GM19395 (cell line): Measurements from ENCODE around the gene IVD.

ENCODE experiments used
- ATAC-seq: cut with Tn5 transposase; IDR thresholded peaks from one replicate; pipeline ENCODE4 v1.9.1; 2021; ENCODE audit warnings: mild to moderate bottlenecking, moderate library complexity; ENCODE audit not compliant: unreplicated experiment

IVD gene

DNA sequence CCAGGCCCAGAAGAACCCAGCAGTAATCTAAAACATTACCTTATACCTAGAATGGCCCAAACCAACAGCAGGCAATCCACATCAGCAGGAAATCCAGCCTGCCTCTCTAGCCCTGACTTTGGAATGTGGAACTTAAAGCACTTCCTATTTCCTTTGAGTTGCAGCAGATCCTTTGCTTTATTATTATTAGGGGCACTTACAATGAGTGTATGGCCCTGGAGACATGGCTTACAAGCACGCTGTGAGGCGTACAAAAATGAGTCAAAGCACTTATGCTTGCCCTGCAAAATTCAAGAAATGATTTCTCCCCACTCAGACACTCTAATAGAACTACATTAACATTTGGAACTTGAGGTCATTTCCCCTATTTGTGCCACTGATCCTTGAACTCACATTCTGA is 32.6 kb upstream of the IVD start:
- ATAC-seq, result no peak

DNA sequence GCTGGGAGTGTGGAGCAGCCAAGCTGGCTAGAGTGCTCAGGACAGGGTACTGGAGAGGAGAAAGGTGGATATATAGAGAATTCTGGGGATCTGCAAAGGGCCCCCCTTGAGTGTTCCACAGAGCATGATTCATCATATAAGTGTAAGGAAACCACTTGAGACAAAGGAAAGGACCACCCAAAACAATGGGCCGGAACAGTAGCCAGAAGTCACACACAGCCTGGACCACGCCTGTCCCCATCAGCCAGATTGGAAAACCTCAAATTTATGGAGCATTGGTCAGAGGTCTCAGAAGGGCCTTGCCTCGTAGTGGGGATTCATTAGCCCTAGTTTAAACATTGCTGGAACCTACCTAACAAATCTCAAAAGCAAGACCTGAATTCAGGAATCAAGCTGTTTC is 28.0 kb upstream of the IVD start:
- no peak for ATAC-seq

DNA sequence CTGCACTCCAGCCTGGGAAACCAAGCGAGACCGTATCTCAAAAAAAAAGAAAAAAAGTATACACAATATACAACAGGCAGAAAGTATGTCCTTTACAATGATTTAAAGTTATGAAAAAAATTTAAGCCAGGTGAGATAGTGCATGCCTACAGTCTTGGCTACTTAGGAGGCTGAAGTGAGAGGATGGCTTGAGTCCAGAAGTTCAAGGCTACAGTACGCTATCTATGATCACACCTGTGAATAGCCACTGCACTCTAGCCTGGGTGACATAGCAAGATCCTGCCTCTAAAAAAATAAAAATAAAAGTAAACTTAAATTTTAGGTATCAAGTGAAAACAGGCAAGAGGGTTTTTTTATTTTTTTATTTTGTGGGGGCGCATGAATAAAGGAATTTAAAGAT is 26.2 kb upstream of the IVD start:
- no peak for ATAC-seq

DNA sequence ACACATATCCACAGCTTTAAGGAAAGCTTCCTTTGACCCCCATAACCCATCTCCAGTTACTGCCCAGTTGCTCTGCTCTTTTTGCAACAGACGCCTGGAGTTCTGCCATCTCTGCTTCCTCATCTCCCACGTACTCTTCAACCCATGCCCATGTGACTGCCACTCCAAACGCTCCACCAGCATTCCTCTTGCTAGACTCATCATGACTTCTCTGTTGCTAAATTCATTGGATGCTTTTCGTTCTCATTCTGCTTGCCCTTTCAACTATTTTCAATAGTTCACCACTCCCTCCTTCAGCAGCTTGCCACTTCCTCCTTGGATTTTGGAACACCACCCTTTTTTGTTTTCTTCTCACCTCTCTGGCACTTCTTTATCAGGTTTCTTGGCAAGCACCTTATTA is 25.7 kb upstream of the IVD start:
- ATAC-seq, result no peak

DNA sequence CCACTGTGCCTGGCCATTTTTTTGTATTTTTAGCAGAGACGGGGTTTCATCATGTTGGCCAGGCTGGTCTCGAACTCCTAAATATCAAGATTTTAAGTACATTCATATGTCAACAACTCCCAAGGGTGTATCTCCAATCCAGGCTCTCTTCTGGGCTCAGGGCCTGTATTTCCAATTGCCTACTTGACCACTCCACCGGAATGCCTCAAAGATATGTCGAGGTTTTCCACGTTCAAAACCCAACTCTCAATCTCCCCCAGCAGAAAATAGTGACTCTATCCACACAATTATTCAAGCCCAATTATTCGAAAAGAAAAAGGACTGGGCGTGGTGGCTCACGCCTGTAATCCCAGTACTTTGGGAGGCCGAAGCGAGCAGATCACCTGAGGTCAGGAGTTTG is 25.0 kb upstream of the IVD start:
- no peak for ATAC-seq

DNA sequence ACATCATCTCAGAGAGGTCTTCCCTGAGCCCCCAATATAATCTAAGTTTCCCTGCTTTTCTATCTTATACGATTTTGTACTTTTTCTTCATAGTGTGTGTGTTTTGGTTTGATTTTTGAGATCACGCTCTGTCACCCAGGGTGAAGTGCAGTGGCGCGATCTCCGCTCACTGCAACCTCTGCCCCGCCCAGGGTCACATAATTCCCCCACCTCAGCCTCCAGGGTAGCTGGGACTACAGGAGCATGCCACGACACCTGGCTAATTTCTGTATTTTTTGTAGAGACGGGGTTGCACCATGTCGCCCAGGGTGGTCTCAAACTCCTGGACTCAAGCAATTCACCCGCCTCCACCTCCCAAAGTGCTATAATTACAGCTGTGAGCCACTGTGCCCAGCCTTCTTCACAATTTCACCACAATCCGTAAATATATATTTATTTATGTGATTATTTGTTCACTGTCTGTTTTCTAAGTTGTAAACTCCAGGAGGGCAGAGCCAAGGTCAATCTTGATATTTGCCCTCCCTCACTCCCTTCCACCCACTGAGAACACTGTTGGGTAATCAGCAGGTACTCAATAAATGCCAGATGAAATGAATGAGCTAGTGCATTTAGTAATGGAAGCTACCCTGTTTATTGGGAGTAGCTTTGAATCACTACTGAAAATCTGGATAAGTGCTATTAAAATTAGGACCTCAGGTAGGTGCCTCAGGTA is 23.6 kb upstream of the IVD start:
- ATAC-seq, result no peak

DNA sequence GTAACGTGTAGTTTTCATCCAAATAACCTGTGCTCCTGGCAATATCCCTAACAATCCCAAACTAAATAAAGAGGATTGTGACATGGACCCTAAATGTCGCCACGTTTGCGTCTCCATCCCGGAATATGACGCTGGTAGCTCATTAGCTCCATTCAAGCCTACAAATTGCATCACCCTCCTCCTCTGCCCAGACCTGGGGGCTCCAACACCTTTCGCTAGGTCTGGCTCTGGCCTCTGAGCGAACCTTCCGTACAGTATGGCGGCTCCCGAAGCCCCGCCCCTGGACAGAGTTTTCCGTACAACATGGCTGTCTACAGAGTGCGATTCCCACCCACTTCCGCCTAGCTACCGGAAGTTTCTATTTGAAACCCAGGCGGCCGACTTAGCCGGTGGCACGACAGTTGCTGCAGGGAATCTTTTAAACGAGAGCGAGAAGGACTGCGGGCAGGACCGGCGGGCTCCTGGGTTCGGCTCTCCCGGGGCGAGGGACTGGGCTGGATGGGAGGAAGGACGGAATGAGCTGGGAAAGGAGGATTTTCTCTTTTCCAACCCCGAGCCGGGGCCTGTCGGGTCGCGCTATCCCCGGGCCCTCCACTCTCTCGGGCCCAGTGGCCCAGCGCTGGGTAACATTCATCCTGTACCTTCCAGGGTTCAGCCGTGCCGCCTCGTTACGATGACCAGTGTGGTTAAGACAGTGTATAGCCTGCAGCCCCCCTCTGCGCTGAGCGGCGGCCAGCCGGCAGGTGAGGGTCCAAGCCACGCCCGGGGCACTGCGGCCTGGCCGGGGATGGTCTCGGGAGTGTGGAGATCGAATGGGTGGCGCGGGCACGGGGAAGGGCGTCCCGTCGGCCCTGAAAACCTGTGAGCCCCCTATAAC is 22.8 kb upstream of the IVD start, which contains the start of gene KNSTRN:
Gene KNSTRN, plus strand, starts transcription at position 142 of the 877 bp plus-strand sequence. Its CDS starts 115 bp downstream, at position 257.
- peak; percentile 99 for ATAC-seq

DNA sequence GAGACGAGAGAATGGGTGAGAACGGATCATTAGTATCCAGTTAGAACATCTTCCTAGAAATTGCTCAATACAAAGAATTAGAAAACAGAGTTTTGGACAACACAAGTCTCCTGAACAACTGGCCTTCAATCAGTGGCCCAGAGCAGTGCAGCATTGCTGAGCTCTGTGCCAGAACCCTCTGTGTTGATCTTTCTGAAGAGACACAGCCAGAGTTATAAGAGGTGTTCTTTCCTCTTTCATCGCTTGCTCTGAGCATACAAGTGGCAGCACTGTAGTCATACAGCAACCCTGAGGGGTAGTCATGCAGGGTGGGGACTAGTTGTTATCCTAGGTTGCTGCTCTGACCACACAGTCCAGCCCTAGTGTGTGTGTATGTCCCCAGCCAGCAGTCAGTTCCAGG is 19.1 kb upstream of the IVD start:
- ATAC-seq, result no peak

DNA sequence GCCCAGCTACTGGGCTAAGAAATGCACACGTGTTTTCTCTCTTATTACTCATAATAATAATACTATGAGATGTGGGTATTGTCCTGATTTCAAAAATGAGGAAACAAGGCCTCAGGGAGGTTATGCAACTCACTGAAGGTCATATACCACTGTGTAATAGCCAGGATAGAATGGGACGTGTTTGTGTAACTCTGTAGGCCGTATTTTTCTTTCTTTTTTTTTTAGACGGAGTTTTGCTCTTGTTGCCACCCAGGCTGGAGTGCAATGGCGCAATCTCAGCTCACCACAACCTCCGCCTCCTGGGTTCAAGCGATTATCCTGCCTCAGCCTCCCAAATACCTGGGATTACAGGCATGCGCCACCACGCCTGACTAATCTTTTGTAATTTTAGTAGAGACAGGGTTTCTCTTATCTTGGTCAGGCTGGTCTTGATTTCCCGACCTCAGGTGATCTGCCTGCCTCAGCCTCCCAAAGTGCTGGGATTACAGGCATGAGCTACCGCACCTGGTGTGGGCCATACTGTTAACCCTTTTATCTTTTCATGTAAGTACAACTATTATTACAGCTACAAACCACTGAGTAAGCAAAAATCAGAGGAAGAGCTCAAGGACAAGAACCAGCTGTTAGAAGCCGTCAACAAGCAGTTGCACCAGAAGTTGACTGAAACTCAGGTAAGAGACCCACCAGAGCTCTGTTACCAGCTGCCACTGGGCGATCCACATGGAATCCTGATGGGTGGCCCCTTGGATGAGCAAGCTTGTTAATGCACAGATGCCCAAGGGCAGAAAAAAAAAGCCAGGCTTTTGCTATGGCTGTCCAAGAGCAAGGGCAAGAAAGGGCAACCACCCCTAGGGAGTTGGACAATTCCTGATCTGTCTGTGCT is 16.4 kb upstream of the IVD start:
- no peak for ATAC-seq

DNA sequence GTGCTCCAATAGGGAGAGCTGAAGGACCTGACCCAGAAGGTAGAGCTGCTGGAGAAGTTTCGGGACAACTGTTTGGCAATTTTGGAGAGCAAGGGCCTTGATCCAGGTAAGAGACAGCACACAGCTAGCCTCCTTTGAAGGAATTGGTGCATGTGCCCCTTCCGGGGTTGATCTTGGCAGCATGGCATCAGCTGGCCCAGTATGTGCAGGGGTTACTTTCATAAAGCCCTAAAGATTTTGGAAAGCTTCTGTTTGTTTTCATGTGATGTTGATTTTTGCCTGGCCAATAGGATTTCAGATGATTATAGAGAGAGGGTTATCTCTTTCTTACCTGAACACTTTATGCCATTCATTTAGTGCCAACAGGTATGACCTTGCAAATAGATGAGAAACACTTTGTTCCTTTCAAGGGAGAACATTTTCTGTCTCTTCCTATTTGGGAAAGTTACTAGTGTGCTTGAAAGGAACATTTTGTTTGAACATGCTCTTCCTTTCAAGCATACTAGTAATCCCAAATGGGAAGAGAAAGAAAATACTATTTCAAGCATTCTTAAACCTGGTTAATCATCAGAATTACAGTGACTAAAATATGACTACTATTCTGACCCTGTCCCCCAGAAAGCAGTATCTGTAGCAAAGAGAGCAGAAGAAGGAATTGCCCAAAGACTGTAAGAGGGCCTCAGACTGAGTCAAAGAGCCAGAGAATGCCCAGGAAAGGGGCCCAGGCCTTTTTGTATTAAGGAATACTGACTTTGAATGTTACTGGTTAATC is 15.6 kb upstream of the IVD start:
- no peak for ATAC-seq

DNA sequence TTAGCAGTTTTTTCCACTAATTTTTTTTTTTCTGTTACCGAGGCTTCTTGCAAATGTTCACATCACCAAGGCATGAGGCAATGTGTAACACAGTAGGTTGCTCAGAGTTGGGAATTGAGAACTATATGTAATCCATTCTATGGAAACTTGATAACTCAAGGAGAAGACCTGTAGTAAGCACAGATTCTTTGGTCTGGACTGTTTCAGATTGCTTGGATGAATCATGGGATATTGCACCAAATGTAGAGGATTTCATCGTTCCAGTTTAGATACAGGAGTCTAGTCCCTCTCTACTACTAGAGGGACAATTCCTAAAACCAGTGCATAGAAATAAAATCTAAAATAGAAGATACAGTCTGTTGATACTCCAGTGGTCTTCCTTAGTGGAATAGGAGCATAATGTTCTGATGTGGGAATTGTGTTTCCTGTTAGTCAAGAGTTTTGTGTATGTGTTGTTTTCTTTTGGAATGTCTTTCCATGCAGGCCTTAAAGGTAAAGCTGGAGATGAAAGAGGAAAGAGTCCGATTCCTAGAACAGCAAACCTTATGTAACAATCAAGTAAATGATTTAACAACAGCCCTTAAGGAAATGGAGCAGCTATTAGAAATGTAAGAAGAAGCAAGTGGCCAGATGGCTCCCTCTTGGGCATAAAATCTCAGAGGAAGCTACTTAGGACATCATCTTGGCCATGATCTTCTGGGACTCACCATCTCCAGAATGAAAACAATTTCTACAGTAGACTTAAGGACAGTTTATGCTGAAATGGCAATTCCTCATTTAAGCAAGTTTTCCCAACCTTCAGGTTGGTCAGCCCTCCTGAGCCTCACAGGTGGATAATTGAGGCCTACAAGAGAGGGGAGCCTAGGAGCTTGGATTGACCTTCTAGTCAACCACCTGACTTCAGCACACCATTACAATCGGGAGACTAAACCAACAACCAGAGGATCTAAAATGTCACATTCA is 12.3 kb upstream of the IVD start:
- no peak for ATAC-seq

DNA sequence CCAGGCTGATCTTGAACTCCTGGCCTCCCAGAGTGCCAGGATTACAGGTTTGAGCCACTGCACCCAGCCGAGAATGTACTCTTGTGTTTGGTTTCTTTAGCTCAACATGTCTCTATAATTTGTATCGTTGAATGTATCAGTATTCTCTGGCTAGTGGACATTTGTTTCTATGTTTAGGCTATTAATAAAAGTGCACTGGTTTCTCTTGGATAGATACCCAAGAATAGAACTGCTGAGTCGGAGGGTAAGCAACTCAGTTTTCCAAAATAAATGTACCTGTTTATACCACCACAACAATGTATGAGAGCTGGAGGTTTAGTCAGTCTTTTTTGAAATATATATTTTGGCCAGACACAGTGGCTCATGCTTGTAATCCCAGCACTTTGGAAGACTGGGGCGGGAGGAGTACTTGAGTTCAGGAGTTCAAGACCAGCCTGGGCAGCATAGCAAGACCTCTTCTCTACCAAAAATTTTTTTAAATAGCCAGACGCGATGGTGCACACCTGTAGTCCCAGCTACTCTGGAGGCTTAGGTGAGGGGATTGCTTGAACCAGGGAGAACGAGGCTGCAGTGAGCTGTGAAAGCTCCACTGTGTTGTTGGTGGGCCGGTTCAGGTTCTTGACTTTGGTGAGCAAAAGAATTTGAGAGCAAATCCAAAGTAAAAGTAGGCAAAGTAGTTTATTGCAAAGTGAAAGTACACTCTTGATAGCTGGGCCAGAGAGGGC is 7.7 kb upstream of the IVD start:
- ATAC-seq, result no peak

DNA sequence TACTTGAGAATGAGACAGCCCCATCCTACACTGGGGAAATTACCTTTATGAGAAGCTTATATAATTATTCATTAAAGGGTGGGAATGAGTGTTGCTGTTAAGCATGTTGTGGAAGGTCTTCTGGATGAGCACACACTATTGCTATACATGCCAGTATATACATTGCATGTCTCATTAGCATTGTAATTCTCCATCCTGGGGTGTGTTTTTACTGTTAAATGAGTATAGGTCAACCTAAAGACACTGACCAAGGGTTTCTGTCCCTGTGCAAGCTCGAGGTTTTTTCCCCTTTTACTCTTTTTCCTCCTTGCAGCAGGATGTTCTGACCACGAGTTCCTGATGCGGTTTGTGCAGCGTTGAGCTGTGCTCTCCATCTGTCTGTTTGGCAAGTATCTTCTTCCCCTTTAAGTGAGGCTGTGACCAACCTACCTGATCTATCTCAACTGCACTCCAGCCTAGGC is 7.2 kb upstream of the IVD start:
- peak; percentile 86 for ATAC-seq

DNA sequence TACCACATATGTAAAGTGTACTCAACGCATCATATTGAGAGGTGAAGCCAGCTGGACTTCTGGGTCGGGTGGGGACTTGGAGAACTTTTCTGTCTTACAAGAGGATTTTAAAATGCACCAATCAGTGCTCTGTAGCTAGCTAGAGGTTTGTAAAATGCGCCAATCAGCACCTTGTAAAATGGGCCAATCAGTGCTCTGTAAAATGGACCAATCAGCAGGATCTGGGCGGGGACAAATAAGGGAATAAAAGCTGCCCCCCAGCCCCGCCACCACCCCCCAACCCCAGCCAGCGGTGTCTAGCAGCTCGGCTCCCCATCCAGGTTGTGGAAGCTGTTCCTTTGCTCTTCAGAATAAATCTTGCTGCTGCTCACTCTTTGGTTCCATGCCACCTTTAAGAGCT is 6.2 kb upstream of the IVD start:
- no peak for ATAC-seq

DNA sequence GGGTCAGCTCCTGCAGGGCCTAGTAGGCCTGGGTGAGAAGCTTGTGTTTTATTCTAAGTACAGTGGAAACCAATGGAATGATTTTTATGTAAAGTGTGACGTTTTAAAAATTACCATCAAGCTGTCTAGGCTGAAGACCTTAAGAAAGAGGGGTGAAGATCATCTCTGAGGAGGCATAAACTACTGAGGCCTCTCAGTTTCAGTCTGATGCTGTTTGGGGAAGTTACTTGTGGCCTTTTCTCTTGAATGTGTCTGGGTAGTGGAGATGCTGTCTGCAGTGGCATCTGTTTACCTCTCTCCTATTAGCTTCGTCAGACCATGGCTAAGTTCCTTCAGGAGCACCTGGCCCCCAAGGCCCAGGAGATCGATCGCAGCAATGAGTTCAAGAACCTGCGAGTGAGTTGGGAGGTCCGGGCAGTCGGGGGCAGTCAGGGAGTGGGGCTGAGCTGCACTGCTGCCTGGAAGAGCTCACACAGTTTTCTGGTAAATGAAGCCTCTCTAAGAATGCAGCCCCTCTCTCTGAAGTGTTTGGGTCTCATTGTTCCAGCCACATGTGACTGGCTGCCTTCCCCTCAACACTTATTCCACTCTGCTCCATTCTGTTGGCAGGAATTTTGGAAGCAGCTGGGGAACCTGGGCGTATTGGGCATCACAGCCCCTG is 1.9 kb downstream of the IVD start:
- peak; percentile 64 for ATAC-seq

DNA sequence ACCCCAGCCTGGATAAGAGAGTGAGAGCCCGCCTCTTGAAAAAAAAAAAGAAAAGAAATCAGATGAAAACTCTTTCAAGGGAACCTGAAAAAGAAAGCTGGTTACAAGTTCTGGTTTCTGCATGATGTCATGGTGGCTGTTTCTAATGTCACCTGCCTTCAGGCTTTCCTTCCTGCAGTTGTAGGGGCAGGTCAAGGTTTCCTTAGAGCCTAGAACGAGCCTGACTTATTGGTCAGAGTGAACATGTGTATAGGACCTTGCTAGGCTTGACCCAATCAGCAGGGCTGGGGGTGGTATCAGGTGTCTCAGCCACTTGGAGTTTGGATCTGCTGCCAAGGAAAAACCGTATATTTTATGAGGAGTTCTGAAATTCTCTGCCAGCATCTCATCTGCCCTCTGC is 3.8 kb downstream of the IVD start:
- ATAC-seq, result no peak

DNA sequence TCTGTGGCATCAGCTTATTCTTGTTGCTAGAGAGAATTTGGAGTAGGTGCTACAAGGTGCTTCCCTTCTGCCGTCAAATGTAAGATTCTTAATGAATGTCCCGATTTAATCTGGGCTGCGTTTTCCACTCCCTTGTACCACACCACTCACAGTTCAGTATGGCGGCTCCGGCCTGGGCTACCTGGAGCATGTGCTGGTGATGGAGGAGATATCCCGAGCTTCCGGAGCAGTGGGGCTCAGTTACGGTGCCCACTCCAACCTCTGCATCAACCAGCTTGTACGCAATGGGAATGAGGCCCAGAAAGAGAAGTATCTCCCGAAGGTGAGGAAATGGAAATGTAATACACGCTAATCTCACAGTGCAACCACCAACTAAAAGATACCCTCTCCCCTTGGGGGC is 4.9 kb downstream of the IVD start:
- no peak for ATAC-seq

DNA sequence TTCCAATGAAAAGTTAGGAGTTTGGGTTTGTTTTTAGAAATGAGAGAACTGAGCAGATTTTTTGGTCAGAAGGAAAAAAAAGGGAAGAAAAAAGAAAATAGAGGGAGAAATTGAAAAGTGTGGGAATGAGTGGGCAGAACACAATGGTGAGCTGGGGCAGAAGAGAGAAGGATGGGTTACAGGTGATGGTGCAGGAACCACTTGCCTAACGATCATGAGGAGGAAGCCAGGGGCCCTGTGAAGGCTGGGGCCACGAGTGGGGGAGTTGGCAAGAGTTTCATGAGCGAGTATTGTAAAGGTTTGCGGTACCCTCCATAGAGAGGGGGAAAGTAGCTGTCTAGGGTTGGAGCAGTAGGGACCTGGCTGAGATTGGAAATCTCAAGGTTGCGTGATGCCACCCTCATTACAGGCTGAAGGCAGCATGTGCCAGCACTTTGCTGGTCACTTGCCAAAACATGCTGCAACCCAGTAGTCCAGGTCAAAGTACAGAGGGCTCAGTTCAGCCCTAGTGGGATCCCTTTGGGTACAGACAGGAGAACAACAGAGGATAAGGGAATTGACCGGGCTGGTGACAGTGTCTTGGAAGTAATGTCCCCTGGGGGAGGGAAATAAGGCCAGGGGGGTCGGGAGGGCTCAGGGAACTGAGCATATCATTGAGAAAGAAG is 6.6 kb downstream of the IVD start:
- ATAC-seq, result no peak
